ENCODE results near the gene CCRL2. TPM values are rescaled to one million over a fixed set of nuclear protein-coding genes. Genes with fewer than 3 reads are reported as not detected.
A peak's percentile ranks its signal among the peaks of the same experiment; 100 is the strongest.

CCRL2 gene
- total and polyA plus RNA-seq, 9 of the 15 experiments (the other 6 are each of a cell fraction or from before 2014, with no cell fraction given): 3.4 to 5.7 (median 4.0) TPM

DNA sequence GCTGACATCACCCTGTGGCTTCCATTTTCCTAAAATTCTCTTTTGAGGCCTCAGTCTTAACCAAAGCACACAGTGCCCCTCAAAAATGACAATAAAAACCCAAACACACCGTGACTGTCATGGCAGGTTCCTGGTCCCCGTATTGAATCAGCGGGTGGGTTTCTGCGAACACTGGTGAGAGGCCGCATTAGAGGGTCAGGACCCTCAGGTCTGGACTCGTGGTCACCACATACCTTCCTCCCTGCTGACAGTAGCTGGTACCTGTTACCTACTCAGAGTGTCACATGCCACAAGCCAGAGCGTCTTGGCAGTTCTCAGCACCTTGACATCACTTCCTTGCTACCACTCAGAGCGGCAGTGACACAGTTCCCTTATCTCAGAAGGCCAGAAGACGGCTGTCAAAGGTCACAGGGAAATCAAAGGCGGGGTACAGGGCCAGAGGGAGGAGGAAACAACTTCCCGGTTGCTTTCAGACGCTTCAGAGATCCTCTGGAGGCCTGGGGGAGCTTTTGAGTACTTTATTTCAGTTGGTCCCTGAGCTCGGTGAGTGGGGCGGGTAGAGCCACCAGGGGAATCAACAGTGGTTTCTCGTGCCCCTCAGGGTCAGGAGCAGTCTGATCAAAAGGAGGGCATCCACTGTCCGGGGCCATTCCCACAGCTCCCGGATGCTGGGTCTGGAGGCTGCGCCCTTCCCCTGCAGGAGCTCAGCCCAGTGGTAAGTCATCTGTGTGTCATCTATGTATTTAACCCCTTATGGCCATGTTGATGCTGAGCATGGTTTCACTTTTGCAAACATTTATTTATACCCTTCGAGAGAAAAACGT is at the start of gene CCRL2, which contains the start of gene CCR5AS (continued):
- TF ChIP-seq, protein P1, sequence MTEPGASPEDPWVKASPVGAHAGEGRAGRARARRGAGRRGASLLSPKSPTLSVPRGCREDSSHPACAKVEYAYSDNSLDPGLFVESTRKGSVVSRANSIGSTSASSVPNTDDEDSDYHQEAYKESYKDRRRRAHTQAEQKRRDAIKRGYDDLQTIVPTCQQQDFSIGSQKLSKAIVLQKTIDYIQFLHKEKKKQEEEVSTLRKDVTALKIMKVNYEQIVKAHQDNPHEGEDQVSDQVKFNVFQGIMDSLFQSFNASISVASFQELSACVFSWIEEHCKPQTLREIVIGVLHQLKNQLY (CRISPR knock-in tag; conservative IDR thresholded peaks at IDR 0.05): no peak
- no peak for TF ChIP-seq ZNF165 (CRISPR knock-in tag; IDR thresholded peaks at IDR 0.05; ENCODE audit: borderline replicate concordance)
- TF ChIP-seq NFE2L1 (tag; IDR thresholded peaks at IDR 0.05; ENCODE audit: borderline replicate concordance, low read depth): no peak
- peak; percentile 84 for TF ChIP-seq ZNF197 (CRISPR knock-in tag; IDR thresholded peaks at IDR 0.05; ENCODE audit: low read depth)
- TF ChIP-seq SIRT6 (IDR thresholded peaks at IDR 0.05; ENCODE audit: low read depth, low read length): no peak
- peak; percentile 98 for TF ChIP-seq CREM (IDR thresholded peaks at IDR 0.05; ENCODE audit: low read depth)
- peak; percentile 60; the same call in 1 of the 2 replicates for TF ChIP-seq MBD2 (IDR thresholded peaks at IDR 0.05; ENCODE audit: borderline replicate concordance, low read depth)
- TF ChIP-seq KDM4B (IDR thresholded peaks at IDR 0.05; ENCODE audit: borderline replicate concordance in 2 of 2, low read depth in 1 of 2): no peak; a peak in 1 of 4 replicates
- no peak for TF ChIP-seq CHD1 (IDR thresholded peaks at IDR 0.05; ENCODE audit: low read length)
- TF ChIP-seq ZC3H4 (CRISPR knock-in tag; IDR thresholded peaks at IDR 0.05; ENCODE audit: borderline replicate concordance): no peak
- TF ChIP-seq TARDBP (IDR thresholded peaks at IDR 0.05): peak; percentile 93
- peak; percentile 48 for TF ChIP-seq POLR2B (IDR thresholded peaks at IDR 0.05; ENCODE audit: low read depth, partially characterized antibody)
- peak; percentile 60; the same call in 1 of the 2 replicates for TF ChIP-seq TEAD2 (tag; IDR thresholded peaks at IDR 0.05)
- TF ChIP-seq, protein P2, sequence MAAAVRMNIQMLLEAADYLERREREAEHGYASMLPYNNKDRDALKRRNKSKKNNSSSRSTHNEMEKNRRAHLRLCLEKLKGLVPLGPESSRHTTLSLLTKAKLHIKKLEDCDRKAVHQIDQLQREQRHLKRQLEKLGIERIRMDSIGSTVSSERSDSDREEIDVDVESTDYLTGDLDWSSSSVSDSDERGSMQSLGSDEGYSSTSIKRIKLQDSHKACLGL (CRISPR knock-in tag; IDR thresholded peaks at IDR 0.05; ENCODE audit: borderline replicate concordance, poor library complexity, severe bottlenecking): no peak
- no peak for TF ChIP-seq HMG20B (CRISPR knock-in tag; IDR thresholded peaks at IDR 0.05)
- TF ChIP-seq IFI16 (CRISPR knock-in tag; IDR thresholded peaks at IDR 0.05): 0 out of 2 replicates have a peak, but pooled peaks have one; percentile 61
- no peak for TF ChIP-seq YBX1 (IDR thresholded peaks at IDR 0.05)
- TF ChIP-seq ZFP36 (IDR thresholded peaks at IDR 0.05; ENCODE audit: low read depth, low read length, partially characterized antibody): peak; percentile 16
- no peak for TF ChIP-seq HNRNPL (IDR thresholded peaks at IDR 0.05; ENCODE audit: low read depth, low read length)
- no peak for TF ChIP-seq KLF10 (CRISPR knock-in tag; IDR thresholded peaks at IDR 0.05)
- TF ChIP-seq SREBF2 (CRISPR knock-in tag; IDR thresholded peaks at IDR 0.05): no peak
- TF ChIP-seq, protein P3, sequence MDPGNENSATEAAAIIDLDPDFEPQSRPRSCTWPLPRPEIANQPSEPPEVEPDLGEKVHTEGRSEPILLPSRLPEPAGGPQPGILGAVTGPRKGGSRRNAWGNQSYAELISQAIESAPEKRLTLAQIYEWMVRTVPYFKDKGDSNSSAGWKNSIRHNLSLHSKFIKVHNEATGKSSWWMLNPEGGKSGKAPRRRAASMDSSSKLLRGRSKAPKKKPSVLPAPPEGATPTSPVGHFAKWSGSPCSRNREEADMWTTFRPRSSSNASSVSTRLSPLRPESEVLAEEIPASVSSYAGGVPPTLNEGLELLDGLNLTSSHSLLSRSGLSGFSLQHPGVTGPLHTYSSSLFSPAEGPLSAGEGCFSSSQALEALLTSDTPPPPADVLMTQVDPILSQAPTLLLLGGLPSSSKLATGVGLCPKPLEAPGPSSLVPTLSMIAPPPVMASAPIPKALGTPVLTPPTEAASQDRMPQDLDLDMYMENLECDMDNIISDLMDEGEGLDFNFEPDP (CRISPR knock-in tag; IDR thresholded peaks at IDR 0.05): no peak
- TF ChIP-seq ZNF121 (CRISPR knock-in tag; conservative IDR thresholded peaks at IDR 0.05): no peak
- TF ChIP-seq, protein P4, sequence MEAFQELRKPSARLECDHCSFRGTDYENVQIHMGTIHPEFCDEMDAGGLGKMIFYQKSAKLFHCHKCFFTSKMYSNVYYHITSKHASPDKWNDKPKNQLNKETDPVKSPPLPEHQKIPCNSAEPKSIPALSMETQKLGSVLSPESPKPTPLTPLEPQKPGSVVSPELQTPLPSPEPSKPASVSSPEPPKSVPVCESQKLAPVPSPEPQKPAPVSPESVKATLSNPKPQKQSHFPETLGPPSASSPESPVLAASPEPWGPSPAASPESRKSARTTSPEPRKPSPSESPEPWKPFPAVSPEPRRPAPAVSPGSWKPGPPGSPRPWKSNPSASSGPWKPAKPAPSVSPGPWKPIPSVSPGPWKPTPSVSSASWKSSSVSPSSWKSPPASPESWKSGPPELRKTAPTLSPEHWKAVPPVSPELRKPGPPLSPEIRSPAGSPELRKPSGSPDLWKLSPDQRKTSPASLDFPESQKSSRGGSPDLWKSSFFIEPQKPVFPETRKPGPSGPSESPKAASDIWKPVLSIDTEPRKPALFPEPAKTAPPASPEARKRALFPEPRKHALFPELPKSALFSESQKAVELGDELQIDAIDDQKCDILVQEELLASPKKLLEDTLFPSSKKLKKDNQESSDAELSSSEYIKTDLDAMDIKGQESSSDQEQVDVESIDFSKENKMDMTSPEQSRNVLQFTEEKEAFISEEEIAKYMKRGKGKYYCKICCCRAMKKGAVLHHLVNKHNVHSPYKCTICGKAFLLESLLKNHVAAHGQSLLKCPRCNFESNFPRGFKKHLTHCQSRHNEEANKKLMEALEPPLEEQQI (IDR thresholded peaks at IDR 0.05): peak; percentile 87; the same call in 1 of the 2 replicates
